Measurements from ENCODE around the gene MED27. TPM values are rescaled to one million over a fixed set of nuclear protein-coding genes. Genes with fewer than 3 reads are reported as not detected.
A peak's percentile ranks its signal among the peaks of the same experiment; 100 is the strongest.

Gene MED27
- total and polyA plus RNA-seq, 2 of the 4 experiments (the other 2 are of a cell fraction), result 50.2 to 63.4 TPM

DNA sequence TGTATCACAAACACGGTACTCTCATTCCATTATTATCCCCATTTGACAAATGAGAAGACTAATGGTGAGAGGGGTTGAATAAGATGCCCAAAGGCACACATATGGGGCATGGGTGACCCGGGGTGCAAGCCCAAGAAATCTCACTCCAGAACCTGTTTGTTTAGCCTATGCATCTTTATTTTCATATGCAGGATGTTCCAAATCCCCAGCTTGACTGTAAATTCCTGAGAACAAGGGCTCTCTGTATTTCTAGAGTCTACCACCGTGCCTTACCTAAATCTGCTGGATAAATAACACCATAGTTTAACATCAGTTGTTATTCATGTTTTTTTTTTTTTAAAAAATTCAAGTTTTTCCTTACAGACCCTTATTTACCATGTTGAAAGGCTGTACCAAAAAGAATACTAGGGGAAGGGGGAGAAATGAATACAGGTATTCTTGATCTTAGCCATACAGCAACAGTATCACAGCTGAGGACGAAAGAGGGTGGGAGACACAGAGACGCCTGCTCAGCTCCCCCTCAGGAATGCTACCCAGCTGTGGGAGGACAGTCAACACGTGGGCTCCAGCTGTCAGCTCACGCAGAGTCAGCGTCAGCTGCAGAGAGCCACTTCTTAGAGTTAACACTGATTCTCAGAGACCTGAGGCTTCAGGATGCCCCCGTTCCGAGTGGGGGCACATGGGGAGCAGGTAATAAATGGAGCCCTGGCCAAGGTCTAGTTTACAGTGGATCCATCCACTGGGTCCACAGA, 86.6 kb downstream of the MED27 start:
- 51% methylated on average over 4 of the region's 10 CpGs; no CpG with 5 or more reads in 1 of the 2 experiments for WGBS, 2 experiments (ENCODE audit: extremely low coverage in 2 of 2, insufficient read length in 1 of 2)

More for the DNA sequence above, 86.6 kb downstream of the MED27 start:
- Histone ChIP-seq H3K9ac (ENCODE audit: low read depth, low read length) (no peak overlapping the region), H3K36me3 (ENCODE audit: control insufficient read depth, insufficient read depth, low read length) (peaks cover 4% of the 10 kb centered on the region; the same call in 1 of the 2 replicates), H4K5ac (ENCODE audit: low read depth, low read length) (no peak overlapping the region), H3K79me1 (ENCODE audit: low read depth in 1 of 2, low read length in 2 of 2) (peaks cover 51 to 76% of the 10 kb centered on the region in 2 experiments), H3K4me3 (ENCODE audit: insufficient read depth, low read depth, low read length) (no peak overlapping the region), H3K14ac (replicated peaks; ENCODE audit: low read depth, low read length) (0 out of 2 replicates have a peak overlapping the region, but pooled peaks have one; percentile 13), H2AFZ (replicated peaks; ENCODE audit: low read length, poor library complexity) (no peak overlapping the region), H3K18ac (ENCODE audit: low read depth, low read length) (no peak overlapping the region), H4K20me1 (ENCODE audit: insufficient read depth, low read length) (peaks cover 4% of the 10 kb centered on the region; the same call in 1 of the 2 replicates), H2BK120ac (ENCODE audit: low read depth, low read length) (no peak overlapping the region), H2BK20ac (ENCODE audit: low read depth, low read length) (no peak overlapping the region), H3K56ac (ENCODE audit: extremely low read depth, insufficient read depth, low read length) (no peak overlapping the region), H3K9me3 (ENCODE audit: control insufficient read depth, insufficient read depth, low read length) (peaks cover 6% of the 10 kb centered on the region), H3K9me1 (ENCODE audit: insufficient read depth, low read length) (peaks cover 3% of the 10 kb centered on the region), H4K91ac (ENCODE audit: insufficient read depth, low read depth, low read length) (peak overlapping the region; percentile 12; the same call in 1 of the 2 replicates), H2BK5ac (ENCODE audit: low read depth, low read length, poor library complexity, severe bottlenecking) (no peak overlapping the region), H3K4me1 (ENCODE audit: control insufficient read depth, insufficient read depth, low read length) (peaks cover 5% of the 10 kb centered on the region), H3K27me3 (ENCODE audit: control insufficient read depth, insufficient read depth, low read length) (no peaks in the 10 kb centered on the region), H3K4ac (ENCODE audit: low read depth, low read length) (no peak overlapping the region), H2AK9ac (replicated peaks; ENCODE audit: low read depth, low read length, poor library complexity) (peak overlapping the region; percentile 15), H4K8ac (ENCODE audit: low read depth in 2 of 2, low read length in 2 of 2) (no peak overlapping the region), H3K4me2 (ENCODE audit: low read depth, low read length) (no peak overlapping the region), H2AK5ac (ENCODE audit: low read depth, low read length) (no peak overlapping the region), H2BK15ac (ENCODE audit: low read depth, low read length) (no peak overlapping the region), H3K23ac (ENCODE audit: low read depth, low read length) (0 out of 2 replicates have a peak overlapping the region, but pooled peaks have one; percentile 15), H3K27ac (ENCODE audit: insufficient read depth, low read length) (no peak overlapping the region)
- ChIA-PET POLR2A (ENCODE audit: unreplicated experiment) (no interaction called here), CTCF (interaction anchor here (0.6 kb wide), 1 partner anchor 243 kb away, joined by 3 read pairs; no protein-coding TSS in a partner anchor)
- peak; percentile 31 for DNase-seq
- intact Hi-C loops (cut with micrococcal nuclease) (no loop called here), in situ Hi-C loops (cut with MboI; ENCODE audit: low sequenced_read_pairs) (no loop called here), dilution Hi-C loops (cut with HindIII; ENCODE audit: low sequenced_read_pairs, unreplicated experiment) (no loop called here)
- TF ChIP-seq, protein P1, sequence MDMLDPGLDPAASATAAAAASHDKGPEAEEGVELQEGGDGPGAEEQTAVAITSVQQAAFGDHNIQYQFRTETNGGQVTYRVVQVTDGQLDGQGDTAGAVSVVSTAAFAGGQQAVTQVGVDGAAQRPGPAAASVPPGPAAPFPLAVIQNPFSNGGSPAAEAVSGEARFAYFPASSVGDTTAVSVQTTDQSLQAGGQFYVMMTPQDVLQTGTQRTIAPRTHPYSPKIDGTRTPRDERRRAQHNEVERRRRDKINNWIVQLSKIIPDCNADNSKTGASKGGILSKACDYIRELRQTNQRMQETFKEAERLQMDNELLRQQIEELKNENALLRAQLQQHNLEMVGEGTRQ (IDR thresholded peaks at IDR 0.05; ENCODE audit: low read depth, low read length), result 0 out of 2 replicates have a peak, but pooled peaks have one; percentile 10
- no peak for TF ChIP-seq MXI1 (IDR thresholded peaks at IDR 0.05; ENCODE audit: borderline replicate concordance, low read depth, low read length)
- no TSS peak for BruUV-seq (replicated peaks)
- peak; percentile 53 for ATAC-seq (ENCODE audit: low read depth)
